ENCODE measurements around the gene MTMR11.

DNA sequence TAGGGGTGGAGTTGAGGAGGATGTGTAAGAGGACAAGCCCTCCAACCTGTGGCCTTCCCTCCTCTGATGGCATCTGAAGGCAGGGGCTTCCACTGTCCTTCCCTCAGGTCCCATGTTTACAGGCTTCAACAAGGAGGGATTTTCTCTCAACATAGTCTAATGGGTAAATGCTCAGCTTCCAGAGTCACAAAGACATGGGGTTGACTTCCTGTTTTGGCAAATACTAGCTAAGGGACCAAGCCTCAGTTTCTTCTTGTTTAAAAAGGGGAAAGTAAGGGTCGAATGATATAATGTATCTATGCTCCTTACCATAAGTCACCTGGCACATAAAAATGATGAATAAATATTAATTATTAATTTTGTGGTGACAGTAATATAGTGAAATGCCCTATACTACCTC lies 22.1 kb downstream of the MTMR11 start:
- TF ChIP-seq CTCF (conservative IDR thresholded peaks at IDR 0.05) (no peak), EZH2 (IDR thresholded peaks at IDR 0.05; ENCODE audit: low read depth) (no peak)

Measured in PC-9 (cell line).